ENCODE data around the gene MAPK1. TPM values are rescaled to one million over a fixed set of nuclear protein-coding genes. Genes with fewer than 3 reads are reported as not detected.
A peak's percentile ranks its signal among the peaks of the same experiment; 100 is the strongest.

The MAPK1 gene
- total RNA-seq, 2 donors from 2014 or later = 168 to 176 TPM

DNA sequence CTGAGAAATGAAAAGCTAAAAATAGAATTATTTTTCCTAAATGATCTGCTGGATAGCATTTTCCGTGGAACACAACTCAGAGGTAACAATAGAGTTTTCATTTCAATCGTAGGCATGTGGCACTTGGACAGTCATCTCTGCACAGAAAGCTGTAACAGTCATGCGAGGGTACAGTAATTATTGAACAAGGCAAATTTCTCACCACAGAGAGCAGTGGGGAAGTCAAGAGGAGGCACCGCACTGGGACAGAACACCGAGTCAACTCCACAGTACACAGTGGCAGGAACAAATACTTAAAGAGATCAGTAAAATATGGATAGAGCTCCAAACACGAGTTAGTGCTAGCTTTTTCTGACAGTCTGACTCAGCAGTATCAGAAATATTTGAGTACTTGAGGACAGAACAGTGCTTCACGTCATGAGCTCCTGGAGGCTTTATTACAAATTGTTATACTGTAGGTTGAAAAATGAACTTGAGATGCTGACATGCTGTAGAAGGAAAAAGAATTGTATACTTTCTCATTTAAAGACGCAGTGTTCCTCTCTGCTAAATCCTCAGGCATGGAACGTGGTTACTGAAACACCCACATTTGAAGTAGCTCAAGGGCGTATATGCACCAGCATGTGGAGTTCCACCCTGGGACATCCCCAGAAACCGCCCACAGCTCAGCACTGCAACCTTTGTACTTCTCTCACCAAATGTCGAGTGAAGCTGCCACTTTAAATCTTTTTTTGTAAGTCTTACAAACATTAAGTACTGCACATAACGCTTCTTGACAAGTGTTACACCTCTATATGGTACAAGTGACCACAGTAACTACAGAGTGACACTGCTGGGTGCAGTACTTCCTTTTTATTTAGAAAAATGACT, 104.5 kb downstream of the MAPK1 start:
- Mint-ChIP-seq H3K9me3 (no peaks in the 10 kb centered on the region), H3K36me3 (peaks cover 14% of the 10 kb centered on the region), H3K4me3 (peak overlapping the region; percentile 78), H3K27me3 (no peaks in the 10 kb centered on the region), H3K4me1 (ENCODE audit: low read depth in 2 of 2) (peaks cover 90 to 95% of the 10 kb centered on the region in 2 donors), H3K27ac (peak overlapping the region; percentile 90 to 93)
- peak; percentile 85 for DNase-seq (ENCODE audit: low spot score)
- peak; percentile 62 to 70 for ATAC-seq

DNA sequence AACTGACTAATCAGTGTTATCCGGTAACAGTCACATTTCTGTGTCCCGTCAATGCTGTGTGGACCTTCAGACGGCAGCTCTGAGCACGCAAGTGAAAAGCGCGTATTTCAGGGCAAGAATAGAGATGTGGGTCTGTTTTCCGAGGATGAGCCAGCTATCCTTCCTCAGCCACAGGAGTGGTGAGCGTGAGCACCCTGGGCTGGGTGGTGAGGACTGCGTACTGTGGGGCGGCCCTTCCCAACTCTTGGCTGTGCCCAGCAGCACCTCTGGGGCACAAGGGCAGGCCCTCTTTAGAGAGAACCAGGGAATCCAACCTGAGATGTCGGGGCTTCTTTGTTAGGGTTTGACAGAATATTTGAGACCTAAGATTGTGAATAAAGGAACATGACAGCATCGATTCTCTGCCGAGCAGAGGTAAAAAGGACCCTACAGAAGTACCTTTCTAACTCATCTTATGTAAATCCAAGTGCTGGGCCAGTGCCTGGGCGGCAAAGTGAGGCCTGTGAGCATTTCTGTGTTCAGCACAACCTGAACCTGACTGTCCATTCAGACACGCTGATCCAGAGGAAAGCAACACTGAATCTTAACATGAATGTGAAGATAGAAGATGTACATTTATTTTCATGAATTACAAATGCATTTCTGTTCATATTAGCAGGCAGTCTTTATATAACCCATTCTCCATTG, 105.3 kb downstream of the MAPK1 start:
- H3K27me3 Mint-ChIP-seq = no peaks in the 10 kb centered on the region
- peaks cover 18% of the 10 kb centered on the region for H3K36me3 Mint-ChIP-seq
- H3K4me3 Mint-ChIP-seq = peak overlapping the region; percentile 78
- H3K4me1 Mint-ChIP-seq (ENCODE audit: low read depth in 2 of 2) = peaks cover 86 to 90% of the 10 kb centered on the region in 2 donors
- ATAC-seq (no peak), DNase-seq (ENCODE audit: low spot score) (no peak)
- H3K9me3 Mint-ChIP-seq = no peaks in the 10 kb centered on the region
- peak overlapping the region; percentile 90 to 93 for H3K27ac Mint-ChIP-seq

DNA sequence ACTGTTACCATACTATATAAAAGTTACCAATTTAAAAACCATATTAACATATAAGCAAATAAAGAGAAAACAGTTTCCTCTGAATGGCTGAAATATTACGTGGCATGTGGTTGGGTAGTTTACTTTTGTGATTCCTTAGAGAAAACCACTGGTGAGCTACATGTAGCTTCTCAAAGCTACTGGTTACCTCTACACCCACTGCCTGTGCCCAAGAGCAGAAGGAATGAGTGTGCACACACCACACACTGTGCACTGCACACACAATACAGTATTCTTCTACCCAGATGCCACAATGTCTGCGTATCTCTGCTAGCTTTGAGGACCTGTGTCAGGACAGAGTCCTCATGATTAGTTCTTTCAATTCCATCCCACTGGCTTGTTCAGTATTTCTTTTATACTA, 106.4 kb downstream of the MAPK1 start:
- H3K4me3 Mint-ChIP-seq = peak overlapping the region; percentile 78
- H3K4me1 Mint-ChIP-seq (ENCODE audit: low read depth in 2 of 2) = peaks cover 78 to 88% of the 10 kb centered on the region in 2 donors
- peak overlapping the region; percentile 90 to 93 for H3K27ac Mint-ChIP-seq
- ATAC-seq = peak; percentile 44 to 77
- DNase-seq (ENCODE audit: low spot score) = no peak
- H3K36me3 Mint-ChIP-seq = peaks cover 20% of the 10 kb centered on the region
- no peaks in the 10 kb centered on the region for H3K9me3 Mint-ChIP-seq
- H3K27me3 Mint-ChIP-seq = no peaks in the 10 kb centered on the region

DNA sequence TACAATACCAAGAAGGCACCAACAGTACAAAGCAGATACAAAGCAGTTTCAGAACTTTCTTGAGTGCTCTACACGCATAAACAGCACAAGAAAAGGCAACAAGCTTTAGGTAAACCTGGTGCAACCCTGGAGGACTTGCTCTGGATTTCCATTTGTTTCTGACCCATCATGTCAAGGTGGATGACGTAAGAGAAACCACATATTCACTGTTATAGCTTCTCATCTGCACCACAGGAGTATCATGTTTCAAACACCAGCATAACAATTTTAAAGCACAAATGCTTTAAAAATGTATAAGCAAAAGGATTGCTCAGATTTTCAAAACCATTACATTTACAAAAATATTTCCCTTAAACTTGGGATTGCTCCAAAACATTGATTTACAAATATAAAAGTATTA, 106.8 kb downstream of the MAPK1 start:
- peak overlapping the region; percentile 90 to 93 for H3K27ac Mint-ChIP-seq
- H3K27me3 Mint-ChIP-seq = no peaks in the 10 kb centered on the region
- ATAC-seq (no peak), DNase-seq (ENCODE audit: low spot score) (no peak)
- H3K9me3 Mint-ChIP-seq = no peaks in the 10 kb centered on the region
- peaks cover 78 to 88% of the 10 kb centered on the region in 2 donors for H3K4me1 Mint-ChIP-seq (ENCODE audit: low read depth in 2 of 2)
- peak overlapping the region; percentile 78 for H3K4me3 Mint-ChIP-seq
- peaks cover 20% of the 10 kb centered on the region for H3K36me3 Mint-ChIP-seq

DNA sequence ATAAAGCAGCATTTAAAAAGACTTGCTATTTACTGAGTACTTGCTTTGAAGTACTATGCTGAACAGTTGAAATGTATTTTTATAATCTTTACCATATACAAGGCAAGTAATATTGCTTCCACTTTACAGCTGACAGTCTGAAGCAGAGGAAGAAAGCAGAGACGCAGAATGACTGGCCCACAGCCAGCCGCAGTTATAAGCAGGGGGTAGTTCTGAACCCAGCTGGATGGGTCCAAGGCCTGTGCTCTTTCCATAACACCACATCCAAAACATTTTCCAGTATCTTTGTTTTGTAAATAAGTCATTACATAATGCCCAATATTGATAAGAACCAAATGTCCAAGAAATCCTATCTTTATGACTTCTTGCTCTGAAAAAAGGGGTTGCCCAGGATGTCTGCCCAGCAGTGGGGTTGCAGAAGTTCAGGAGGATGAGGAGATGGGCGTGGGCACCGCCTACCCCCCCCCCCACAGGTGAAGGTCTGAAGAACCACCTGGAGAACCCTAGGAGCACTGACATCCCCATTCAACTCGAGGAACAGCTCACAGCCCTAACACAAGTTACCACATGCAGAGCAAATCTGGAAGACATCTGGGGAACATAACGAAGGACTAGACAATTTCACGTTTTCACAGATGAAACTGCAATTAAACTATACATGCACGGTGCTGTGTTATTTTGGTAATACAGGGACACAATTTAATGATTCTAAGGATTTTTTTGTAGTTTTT, 107.6 kb downstream of the MAPK1 start:
- H3K36me3 Mint-ChIP-seq = peaks cover 20% of the 10 kb centered on the region
- peak overlapping the region; percentile 69 for H3K4me3 Mint-ChIP-seq
- no peak for DNase-seq (ENCODE audit: low spot score)

DNA sequence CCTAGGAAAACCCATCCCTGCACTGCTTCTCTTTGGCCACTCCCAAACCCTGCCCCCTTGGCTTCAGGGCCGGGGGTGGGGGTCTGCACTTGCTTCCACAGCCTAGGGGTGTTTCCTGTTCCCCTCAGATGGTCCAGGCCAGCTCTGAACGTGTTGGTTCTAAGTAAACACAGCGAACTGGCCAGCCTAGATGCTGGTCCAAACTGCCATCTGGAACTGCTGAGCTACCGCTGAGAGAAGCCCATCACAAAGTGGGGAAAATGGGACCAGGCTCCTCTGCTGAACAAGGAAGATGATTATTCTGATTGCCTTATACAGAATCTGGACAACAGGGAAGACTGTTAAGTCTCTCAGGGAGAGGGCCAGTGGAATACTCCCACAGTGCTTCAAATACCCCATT, 108.4 kb downstream of the MAPK1 start:
- Mint-ChIP-seq H3K27ac (peak overlapping the region; percentile 90 to 93), H3K4me3 (peak overlapping the region; percentile 69), H3K9me3 (no peaks in the 10 kb centered on the region), H3K36me3 (peaks cover 15% of the 10 kb centered on the region), H3K27me3 (no peaks in the 10 kb centered on the region), H3K4me1 (ENCODE audit: low read depth in 2 of 2) (peaks cover 74 to 78% of the 10 kb centered on the region in 2 donors)
- DNase-seq (ENCODE audit: low spot score) (no peak), ATAC-seq (no peak)

More for the DNA sequence above, 107.6 kb downstream of the MAPK1 start:
- no peaks in the 10 kb centered on the region for H3K9me3 Mint-ChIP-seq
- H3K27ac Mint-ChIP-seq = peak overlapping the region; percentile 90 to 93
- no peak for ATAC-seq
- H3K4me1 Mint-ChIP-seq (ENCODE audit: low read depth in 2 of 2) = peaks cover 74 to 80% of the 10 kb centered on the region in 2 donors
- no peaks in the 10 kb centered on the region for H3K27me3 Mint-ChIP-seq

DNA sequence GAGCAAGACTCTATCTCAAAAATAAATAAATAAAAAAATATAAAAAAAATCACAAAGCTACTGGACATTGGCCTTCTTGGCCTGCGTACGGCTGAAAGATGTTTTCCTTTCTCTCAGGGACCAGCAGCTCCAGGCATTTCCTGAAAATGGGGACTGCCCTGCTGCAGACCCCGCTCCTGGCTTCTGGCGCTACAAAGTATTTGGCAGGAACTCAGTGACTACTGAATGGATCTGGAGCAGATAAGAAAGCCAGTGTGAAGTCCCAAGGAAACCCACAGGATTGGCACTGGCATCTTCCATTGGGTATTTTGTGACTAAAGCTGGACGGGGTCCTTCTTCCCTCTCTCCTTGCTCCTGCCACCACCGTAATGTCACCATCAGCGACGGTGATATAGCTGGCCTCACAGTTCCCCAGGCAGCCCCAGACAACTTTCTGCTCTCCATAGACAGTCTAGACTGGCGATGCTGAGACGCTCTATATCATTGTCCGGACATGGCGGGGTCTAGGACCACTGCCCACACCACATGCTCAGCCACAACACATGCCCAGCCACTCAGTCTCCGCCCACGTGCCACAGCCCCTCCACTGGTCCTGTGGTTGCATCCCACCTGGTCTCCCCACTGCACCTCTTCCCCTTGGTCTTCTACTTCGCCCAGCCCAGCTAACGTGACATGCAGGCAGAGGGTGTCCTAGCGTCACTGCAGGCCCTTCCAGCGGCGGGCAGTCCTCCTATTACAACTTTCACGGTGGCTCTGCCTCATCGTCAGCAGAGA, 109.2 kb downstream of the MAPK1 start:
- Mint-ChIP-seq H3K9me3 (no peaks in the 10 kb centered on the region), H3K36me3 (peaks cover 9% of the 10 kb centered on the region), H3K27me3 (no peaks in the 10 kb centered on the region), H3K27ac (peak overlapping the region; percentile 90 to 93), H3K4me1 (ENCODE audit: low read depth in 2 of 2) (peaks cover 69 to 71% of the 10 kb centered on the region in 2 donors), H3K4me3 (no peak overlapping the region)
- ATAC-seq (no peak), DNase-seq (ENCODE audit: low spot score) (no peak)

DNA sequence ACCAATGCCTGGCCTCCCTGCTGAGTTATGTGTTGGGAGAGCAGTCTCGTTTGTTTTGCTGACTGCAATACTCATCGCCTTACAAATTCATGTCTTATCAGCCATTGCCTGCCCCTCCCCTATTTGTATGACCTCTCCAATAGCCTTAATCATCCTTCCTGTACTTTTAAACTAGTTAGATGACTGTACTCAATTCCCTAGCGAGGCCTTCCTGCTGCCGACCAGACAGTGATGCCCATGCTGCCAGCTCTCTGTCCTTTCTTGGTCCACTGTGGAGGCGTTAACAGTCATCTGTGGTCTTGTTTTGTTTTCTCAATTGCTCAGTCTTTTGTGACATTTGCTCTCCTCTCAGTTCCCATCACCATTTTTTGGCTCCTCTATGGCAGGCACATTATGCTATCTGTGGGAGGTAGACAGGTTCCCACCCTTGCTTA, 111.6 kb downstream of the MAPK1 start:
- Mint-ChIP-seq H3K4me3 (peak overlapping the region; percentile 1), H3K36me3 (peaks cover 6% of the 10 kb centered on the region), H3K27me3 (no peaks in the 10 kb centered on the region), H3K27ac (peak overlapping the region; percentile 7 to 72), H3K9me3 (no peaks in the 10 kb centered on the region), H3K4me1 (ENCODE audit: low read depth in 2 of 2) (peaks cover 55 to 61% of the 10 kb centered on the region in 2 donors)
- DNase-seq (ENCODE audit: low spot score) (no peak), ATAC-seq (peak in 1 of 2 donors; percentile 66)

DNA sequence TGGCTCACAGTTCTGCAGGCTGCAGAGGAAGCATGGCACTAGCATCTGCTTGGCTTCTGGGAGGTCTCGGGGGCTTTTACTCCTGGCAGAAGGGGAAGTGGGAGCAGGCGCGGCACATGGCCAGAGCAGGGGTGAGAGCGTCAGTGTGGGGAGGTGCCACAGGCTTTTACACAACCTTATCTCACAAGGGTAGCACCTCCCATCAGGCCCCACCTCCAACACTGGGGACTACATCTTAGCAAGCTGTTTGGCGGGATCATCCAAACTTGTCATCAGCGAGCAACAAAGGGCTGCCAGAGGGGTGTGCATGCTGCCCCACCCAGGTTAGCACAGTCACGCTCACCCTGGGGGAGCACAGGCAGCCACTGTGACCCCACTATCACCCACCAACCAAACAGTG, 112.9 kb downstream of the MAPK1 start:
- Mint-ChIP-seq H3K27ac (peak overlapping the region in 1 of 2 donors; percentile 58), H3K27me3 (no peaks in the 10 kb centered on the region), H3K4me3 (no peak overlapping the region), H3K36me3 (peaks cover 6% of the 10 kb centered on the region), H3K9me3 (no peaks in the 10 kb centered on the region), H3K4me1 (ENCODE audit: low read depth in 2 of 2) (peaks cover 43 to 56% of the 10 kb centered on the region in 2 donors)
- peak in 1 of 2 donors; percentile 65 for ATAC-seq
- no peak for DNase-seq (ENCODE audit: low spot score)

DNA sequence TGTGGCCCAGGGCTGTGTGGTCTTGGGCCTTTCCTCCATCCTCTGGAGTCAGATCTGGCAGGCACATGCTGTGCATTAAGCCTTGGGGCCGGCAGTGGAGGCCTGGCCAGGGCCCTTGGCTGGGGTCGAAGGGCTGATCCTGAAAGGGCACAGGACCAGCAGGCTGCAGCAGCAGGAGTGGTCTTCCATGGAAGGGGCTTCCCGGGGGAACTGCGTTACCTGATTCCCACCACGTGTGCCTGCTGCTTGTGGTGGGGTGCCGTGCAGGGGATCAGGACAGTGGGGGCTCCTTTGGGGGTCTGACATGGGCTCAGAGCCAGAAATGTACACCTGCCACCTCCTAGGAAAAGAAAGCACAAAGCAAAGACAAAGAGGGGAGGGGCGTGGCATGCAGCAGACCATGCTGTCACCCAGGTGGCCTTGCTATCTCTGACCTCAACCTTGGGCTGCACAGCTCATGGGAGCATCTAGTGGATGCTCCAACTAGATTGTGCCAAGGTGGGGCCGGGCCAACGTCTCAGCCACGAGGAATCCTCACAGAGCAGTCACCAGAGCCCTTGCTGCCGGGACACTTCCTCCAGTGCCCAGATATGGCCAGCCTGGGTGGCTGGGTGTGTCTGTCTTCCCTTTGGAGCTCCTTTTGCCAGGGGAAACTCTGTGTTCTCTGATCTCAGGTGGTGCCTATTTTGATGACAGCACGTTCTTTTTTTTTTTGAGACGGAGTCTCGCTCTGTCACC, 113.9 kb downstream of the MAPK1 start:
- DNase-seq (ENCODE audit: low spot score) (no peak), ATAC-seq (peak in 1 of 2 donors; percentile 14)
- Mint-ChIP-seq H3K27me3 (no peaks in the 10 kb centered on the region), H3K27ac (peak overlapping the region in 1 of 2 donors; percentile 73), H3K9me3 (no peaks in the 10 kb centered on the region), H3K4me3 (no peak overlapping the region), H3K36me3 (peaks cover 6% of the 10 kb centered on the region), H3K4me1 (ENCODE audit: low read depth in 2 of 2) (peaks cover 33 to 46% of the 10 kb centered on the region in 2 donors)

DNA sequence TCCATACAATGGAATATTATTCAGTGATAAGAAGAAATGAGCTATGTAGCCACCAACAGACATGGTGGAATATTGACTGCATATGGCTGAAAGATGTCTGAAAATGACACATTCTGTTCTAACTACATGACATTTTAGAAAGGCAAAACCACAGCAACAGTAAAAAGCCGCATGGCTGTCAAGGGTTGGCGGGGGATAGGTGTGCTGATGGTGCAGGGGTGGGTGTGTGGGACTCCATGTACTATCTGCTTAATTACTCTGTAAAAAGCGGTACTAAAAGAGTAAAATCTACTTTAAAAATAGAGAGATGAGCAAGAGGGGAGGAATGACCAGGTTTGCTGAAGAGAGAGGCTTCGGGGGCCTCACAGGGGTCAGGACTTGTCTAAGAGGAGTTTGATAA, 115.2 kb downstream of the MAPK1 start:
- no peaks in the 10 kb centered on the region for H3K27me3 Mint-ChIP-seq
- ATAC-seq (no peak), DNase-seq (ENCODE audit: low spot score) (no peak)
- H3K36me3 Mint-ChIP-seq = peaks cover 4% of the 10 kb centered on the region
- H3K4me1 Mint-ChIP-seq (ENCODE audit: low read depth in 2 of 2) = peaks cover 29 to 42% of the 10 kb centered on the region in 2 donors
- H3K4me3 Mint-ChIP-seq = no peak overlapping the region
- peak overlapping the region; percentile 58 to 73 for H3K27ac Mint-ChIP-seq
- no peaks in the 10 kb centered on the region for H3K9me3 Mint-ChIP-seq

DNA sequence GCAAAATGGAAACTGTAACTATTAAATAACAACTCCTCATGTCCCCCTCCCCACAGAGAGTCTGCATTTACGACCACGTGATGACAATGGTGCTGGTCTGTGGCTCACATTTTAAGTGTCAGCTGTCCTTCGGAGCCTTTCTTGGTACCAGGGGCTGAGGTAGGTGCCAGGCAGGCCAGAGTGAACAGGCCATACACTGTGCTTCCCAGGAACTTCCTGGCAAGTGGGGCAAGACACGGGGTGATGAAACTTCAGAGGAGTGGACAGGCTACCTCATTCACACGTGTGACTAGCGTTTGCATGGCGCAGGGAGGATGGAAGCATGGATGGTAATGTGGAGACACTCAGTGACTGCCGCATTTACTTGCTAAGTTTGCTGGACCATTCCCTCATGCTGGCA, 121.5 kb downstream of the MAPK1 start:
- Mint-ChIP-seq H3K4me3 (no peak overlapping the region), H3K27ac (no peak overlapping the region), H3K27me3 (no peaks in the 10 kb centered on the region), H3K36me3 (no peaks in the 10 kb centered on the region), H3K9me3 (no peaks in the 10 kb centered on the region), H3K4me1 (ENCODE audit: low read depth in 2 of 2) (peaks cover 0 to 8% of the 10 kb centered on the region in 2 donors)
- DNase-seq (ENCODE audit: low spot score) (no peak), ATAC-seq (no peak)

Measured in natural killer cell treated with Interleukin-12 subunit alpha and Interleukin-12 subunit beta and Interleukin-15 and Interleukin-18, amount 100 ng/mL, for 72 hours (primary cell).